HL-60/S4 (cell line): ENCODE measurements around the gene KCND2.
"Not testable (repeated sequence)": the region's sequence is repeated elsewhere in the genome, so short reads cannot be mapped to it uniquely, and the experiment has no call there.

Experiments
- in situ Hi-C: fragments of 300-500 bp; cut with MboI; formaldehyde crosslinking; loops from 2 replicates; pipeline ENCODE4 v1.14.3; 2022; ENCODE audit warnings: low sequenced_read_pairs

KCND2 gene

GRCh38 chr7:120733835-120734234, 460.9 kb downstream of the KCND2 start:
- in situ Hi-C loops = no loop called here

GRCh38 chr7:120735791-120736190, 462.8 kb downstream of the KCND2 start:
- in situ Hi-C loops = no loop called here

GRCh38 chr7:120738816-120739215, 465.8 kb downstream of the KCND2 start:
- in situ Hi-C loops = no loop called here

GRCh38 chr7:120740348-120740747, 467.4 kb downstream of the KCND2 start:
- in situ Hi-C loops = no loop called here

- in situ Hi-C loops = no loop called here
Observed at GRCh38 chr7:120741371-120742042, 468.5 kb downstream of the KCND2 start.

- in situ Hi-C loops = no loop called here
Observed at GRCh38 chr7:120742372-120742771, 469.4 kb downstream of the KCND2 start.

- in situ Hi-C loops = no loop called here
Observed at GRCh38 chr7:120743128-120743527, 470.2 kb downstream of the KCND2 start.

- in situ Hi-C loops = no loop called here
Observed at GRCh38 chr7:120760050-120760449, 487.1 kb downstream of the KCND2 start.

- in situ Hi-C loops = no loop called here
Observed at GRCh38 chr7:120760851-120761250, 487.9 kb downstream of the KCND2 start.

- in situ Hi-C loops = no loop called here
Observed at GRCh38 chr7:120770206-120770605, 497.2 kb downstream of the KCND2 start.

GRCh38 chr7:120774481-120774880, 501.5 kb downstream of the KCND2 start:
- in situ Hi-C loops = no loop called here

- in situ Hi-C loops = no loop called here
Observed at GRCh38 chr7:120775755-120776154, 502.8 kb downstream of the KCND2 start.

- in situ Hi-C loops = not testable (repeated sequence)
Observed at GRCh38 chr7:120779078-120779477, 506.1 kb downstream of the KCND2 start.

- in situ Hi-C loops = not testable (repeated sequence)
Observed at GRCh38 chr7:120780451-120780850, 507.5 kb downstream of the KCND2 start.

- in situ Hi-C loops = no loop called here
Observed at GRCh38 chr7:120780938-120781337, 508.0 kb downstream of the KCND2 start.

- in situ Hi-C loops = not testable (repeated sequence)
Observed at GRCh38 chr7:120781924-120782323, 508.9 kb downstream of the KCND2 start.

GRCh38 chr7:120783273-120783672, 510.3 kb downstream of the KCND2 start:
- in situ Hi-C loops = no loop called here

- in situ Hi-C loops = no loop called here
Observed at GRCh38 chr7:120783721-120784120, 510.7 kb downstream of the KCND2 start.

- in situ Hi-C loops = no loop called here
Observed at GRCh38 chr7:120785095-120785494, 512.1 kb downstream of the KCND2 start.

- in situ Hi-C loops = no loop called here
Observed at GRCh38 chr7:120792091-120792860, 519.3 kb downstream of the KCND2 start.

GRCh38 chr7:120792861-120793130, 519.8 kb downstream of the KCND2 start:
- in situ Hi-C loops = no loop called here

- in situ Hi-C loops = no loop called here
Observed at GRCh38 chr7:120793213-120793936, 520.4 kb downstream of the KCND2 start.
